Measurements from ENCODE around the gene SLC35F2.

SLC35F2 gene

DNA sequence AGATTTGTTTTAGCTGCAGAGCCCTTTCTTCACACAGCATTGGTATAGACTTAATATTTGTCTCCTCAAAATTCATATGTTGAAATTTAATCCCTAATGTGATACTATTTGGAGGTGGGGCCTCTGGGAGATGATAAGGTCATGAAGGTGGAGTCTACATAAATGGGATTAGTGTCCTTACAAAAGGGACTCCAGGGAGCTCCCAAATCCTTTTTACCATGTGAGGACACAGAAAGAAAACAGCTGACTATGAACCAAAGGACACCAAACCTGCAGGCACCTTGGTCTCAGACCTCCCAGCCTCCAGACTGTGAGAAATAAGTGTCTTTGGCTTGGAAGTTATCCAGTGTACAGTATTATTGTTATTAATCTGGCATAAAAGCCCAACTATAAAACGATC is 10.2 kb downstream of the SLC35F2 start:
- no peaks in the 10 kb centered on the region for H3K4me1 ChIP-seq (ENCODE audit: control insufficient read depth in 1 of 2, insufficient read depth in 1 of 2, low read depth in 1 of 2, low read length in 1 of 2)
- no peak overlapping the region for H3K27ac ChIP-seq
- H3K4me3 ChIP-seq (ENCODE audit: low read depth in 1 of 2, low read length in 1 of 2) = no peak overlapping the region
- no peaks in the 10 kb centered on the region for H3K9me3 ChIP-seq
- TF ChIP-seq, protein P1, sequence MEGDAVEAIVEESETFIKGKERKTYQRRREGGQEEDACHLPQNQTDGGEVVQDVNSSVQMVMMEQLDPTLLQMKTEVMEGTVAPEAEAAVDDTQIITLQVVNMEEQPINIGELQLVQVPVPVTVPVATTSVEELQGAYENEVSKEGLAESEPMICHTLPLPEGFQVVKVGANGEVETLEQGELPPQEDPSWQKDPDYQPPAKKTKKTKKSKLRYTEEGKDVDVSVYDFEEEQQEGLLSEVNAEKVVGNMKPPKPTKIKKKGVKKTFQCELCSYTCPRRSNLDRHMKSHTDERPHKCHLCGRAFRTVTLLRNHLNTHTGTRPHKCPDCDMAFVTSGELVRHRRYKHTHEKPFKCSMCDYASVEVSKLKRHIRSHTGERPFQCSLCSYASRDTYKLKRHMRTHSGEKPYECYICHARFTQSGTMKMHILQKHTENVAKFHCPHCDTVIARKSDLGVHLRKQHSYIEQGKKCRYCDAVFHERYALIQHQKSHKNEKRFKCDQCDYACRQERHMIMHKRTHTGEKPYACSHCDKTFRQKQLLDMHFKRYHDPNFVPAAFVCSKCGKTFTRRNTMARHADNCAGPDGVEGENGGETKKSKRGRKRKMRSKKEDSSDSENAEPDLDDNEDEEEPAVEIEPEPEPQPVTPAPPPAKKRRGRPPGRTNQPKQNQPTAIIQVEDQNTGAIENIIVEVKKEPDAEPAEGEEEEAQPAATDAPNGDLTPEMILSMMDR (IDR thresholded peaks at IDR 0.05) = no peak
- no peaks in the 10 kb centered on the region for H3K36me3 ChIP-seq
- H3K27me3 ChIP-seq = no peaks in the 10 kb centered on the region

GRCh38 chr11:107847184-107847583 is 11.4 kb downstream of the SLC35F2 start:
- no peaks in the 10 kb centered on the region for H3K9me3 ChIP-seq
- no peaks in the 10 kb centered on the region for H3K27me3 ChIP-seq
- no peak overlapping the region for H3K4me3 ChIP-seq (ENCODE audit: low read depth in 1 of 2, low read length in 1 of 2)
- H3K27ac ChIP-seq = no peak overlapping the region
- TF ChIP-seq, protein P1 (IDR thresholded peaks at IDR 0.05) = no peak
- no peaks in the 10 kb centered on the region for H3K4me1 ChIP-seq (ENCODE audit: control insufficient read depth in 1 of 2, insufficient read depth in 1 of 2, low read depth in 1 of 2, low read length in 1 of 2)
- no peaks in the 10 kb centered on the region for H3K36me3 ChIP-seq

DNA sequence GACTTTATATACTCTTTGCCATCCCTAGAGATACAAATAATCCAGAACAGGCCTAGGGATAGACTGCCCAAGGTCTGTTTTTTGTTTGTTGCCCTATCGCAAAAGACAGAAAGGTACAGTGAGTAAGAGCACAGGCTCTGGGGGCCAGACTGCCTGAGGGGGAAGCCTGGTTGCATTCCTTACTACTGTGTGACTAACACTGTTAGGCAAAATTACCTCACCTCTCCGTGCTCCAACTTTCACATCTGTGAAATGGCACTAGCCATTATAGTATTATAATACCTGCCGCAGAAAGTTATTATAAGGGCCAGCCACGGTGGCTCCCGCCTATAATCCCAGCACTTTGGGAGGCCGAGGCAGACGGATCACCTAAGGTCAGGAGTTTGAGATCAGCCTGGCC is 14.5 kb downstream of the SLC35F2 start:
- Histone ChIP-seq H3K4me3 (ENCODE audit: low read depth in 1 of 2, low read length in 1 of 2) (no peak overlapping the region), H3K9me3 (no peaks in the 10 kb centered on the region), H3K4me1 (ENCODE audit: control insufficient read depth in 1 of 2, insufficient read depth in 1 of 2, low read depth in 1 of 2, low read length in 1 of 2) (peaks cover 15% of the 10 kb centered on the region in 2 experiments), H3K27me3 (no peaks in the 10 kb centered on the region), H3K36me3 (no peaks in the 10 kb centered on the region), H3K27ac (no peak overlapping the region)
- TF ChIP-seq, protein P1 (IDR thresholded peaks at IDR 0.05) = no peak

GRCh38 chr11:107842412-107843100 is 16.0 kb downstream of the SLC35F2 start:
- H3K4me1 ChIP-seq (ENCODE audit: control insufficient read depth in 1 of 2, insufficient read depth in 1 of 2, low read depth in 1 of 2, low read length in 1 of 2) = peaks cover 15% of the 10 kb centered on the region in 2 experiments
- no peak overlapping the region for H3K27ac ChIP-seq
- H3K4me3 ChIP-seq (ENCODE audit: low read depth in 1 of 2, low read length in 1 of 2) = no peak overlapping the region
- TF ChIP-seq, protein P1 (IDR thresholded peaks at IDR 0.05) = no peak
- H3K9me3 ChIP-seq = no peaks in the 10 kb centered on the region
- H3K27me3 ChIP-seq = no peaks in the 10 kb centered on the region
- H3K36me3 ChIP-seq = no peaks in the 10 kb centered on the region

GRCh38 chr11:107840129-107840484 is 18.5 kb downstream of the SLC35F2 start:
- no peaks in the 10 kb centered on the region for H3K36me3 ChIP-seq
- peaks cover 15% of the 10 kb centered on the region in 2 experiments for H3K4me1 ChIP-seq (ENCODE audit: control insufficient read depth in 1 of 2, insufficient read depth in 1 of 2, low read depth in 1 of 2, low read length in 1 of 2)
- H3K4me3 ChIP-seq (ENCODE audit: low read depth in 1 of 2, low read length in 1 of 2) = no peak overlapping the region
- no peak overlapping the region for H3K27ac ChIP-seq
- no peaks in the 10 kb centered on the region for H3K27me3 ChIP-seq
- TF ChIP-seq, protein P1 (IDR thresholded peaks at IDR 0.05) = no peak
- H3K9me3 ChIP-seq = no peaks in the 10 kb centered on the region
